GM12801 (cell line): ENCODE results near the gene CDKN1B.

Experiments used
- CTCF ChIP-seq: IDR thresholded peaks from one replicate; pipeline ENCODE4 v1.5.1; 2011; ENCODE audit warnings: control low read depth; ENCODE audit not compliant: insufficient read length; ENCODE audit errors: extremely low read depth

The CDKN1B gene

GRCh38 chr12:12689647-12690300 lies 27.4 kb upstream of the CDKN1B start:
- no peak for TF ChIP-seq CTCF

GRCh38 chr12:12691549-12691948 lies 25.6 kb upstream of the CDKN1B start:
- TF ChIP-seq CTCF = no peak

GRCh38 chr12:12693111-12693671 lies 24.0 kb upstream of the CDKN1B start:
- TF ChIP-seq CTCF = no peak

- no peak for TF ChIP-seq CTCF
Observed at GRCh38 chr12:12696562-12697383, 20.4 kb upstream of the CDKN1B start.

GRCh38 chr12:12699345-12699744 lies 17.8 kb upstream of the CDKN1B start:
- no peak for TF ChIP-seq CTCF

- TF ChIP-seq CTCF = no peak
Observed at GRCh38 chr12:12700254-12700653, 16.9 kb upstream of the CDKN1B start.

GRCh38 chr12:12701457-12701856 lies 15.7 kb upstream of the CDKN1B start:
- TF ChIP-seq CTCF = no peak
